C1 segment of cervical spinal cord (tissue), 14 donors: ENCODE measurements around the gene C9orf78.
"Not testable (repeated sequence)": the region's sequence is repeated elsewhere in the genome, so short reads cannot be mapped to it uniquely, and the experiment has no call there.

ENCODE experiments used
- DNase-seq, 14 donors: peaks; one replicate each; lab custom pipeline; 2025; lab: John Stamatoyannopoulos, UW

C9orf78 gene

GRCh38 chr9:129813661-129814060 is 21.4 kb downstream of the C9orf78 start:
- DNase-seq, result no peak

- DNase-seq, result no peak
These were observed 22.7 kb downstream of the C9orf78 start for GRCh38 chr9:129812385-129812784.

DNA sequence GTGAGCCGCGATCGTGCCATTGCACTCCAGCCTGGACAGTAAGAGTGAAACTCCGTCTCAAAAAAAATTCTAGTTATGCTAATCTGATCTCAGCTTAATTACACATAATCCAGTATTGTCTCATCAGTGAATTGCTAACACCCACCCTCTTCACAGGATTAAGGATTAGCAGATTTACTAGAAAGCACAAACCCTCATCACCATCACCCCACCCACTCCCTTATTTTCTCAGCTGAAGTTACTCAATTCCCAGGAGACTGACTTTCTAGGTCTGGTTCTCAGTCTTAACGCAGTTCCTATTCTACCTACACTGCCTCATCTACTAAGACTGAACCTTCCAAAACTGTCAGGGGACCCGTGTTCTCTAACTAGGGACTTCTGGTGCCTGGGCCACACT is 23.1 kb downstream of the C9orf78 start:
- DNase-seq, result no peak

- DNase-seq, result no peak
These were observed 24.3 kb downstream of the C9orf78 start for GRCh38 chr9:129810788-129811187.

GRCh38 chr9:129810116-129810515 is 25.0 kb downstream of the C9orf78 start:
- no peak for DNase-seq

GRCh38 chr9:129809346-129809745 is 25.7 kb downstream of the C9orf78 start:
- no peak for DNase-seq

DNA sequence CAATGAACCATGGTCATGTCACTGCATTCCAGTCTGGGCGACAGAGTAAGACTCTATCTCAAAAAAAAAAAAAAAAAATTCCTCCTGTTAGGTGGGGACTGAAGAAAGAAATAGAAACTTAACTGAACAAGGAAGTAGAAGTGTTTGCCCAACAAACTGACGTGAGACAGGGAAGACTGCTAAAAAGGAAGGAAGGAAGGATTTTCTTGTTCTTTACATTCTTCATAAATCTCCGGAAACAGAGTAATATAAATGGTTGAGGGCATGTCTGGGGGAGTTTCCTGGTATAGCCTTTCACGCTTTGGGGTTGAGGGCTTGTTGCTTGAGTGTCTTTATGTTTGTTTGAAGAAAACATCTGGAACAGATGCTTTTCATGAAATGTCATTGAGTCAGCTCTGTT is 29.0 kb downstream of the C9orf78 start:
- DNase-seq, result no peak

- peak in 1 of 14 donors; percentile 29 for DNase-seq
These were observed 31.4 kb downstream of the C9orf78 start for GRCh38 chr9:129803676-129804060.

- peak; percentile 43 to 92 (median 86) for DNase-seq
These were observed 32.0 kb downstream of the C9orf78 start, which contains the start of gene TOR1B for GRCh38 chr9:129802833-129803675. Gene TOR1B (plus strand): TSS chr9:129803184. CDS start chr9:129803213, 29 bp downstream.

GRCh38 chr9:129801504-129801903 is 33.6 kb downstream of the C9orf78 start:
- no peak for DNase-seq

GRCh38 chr9:129798973-129799372 is 36.1 kb downstream of the C9orf78 start:
- no peak for DNase-seq

DNA sequence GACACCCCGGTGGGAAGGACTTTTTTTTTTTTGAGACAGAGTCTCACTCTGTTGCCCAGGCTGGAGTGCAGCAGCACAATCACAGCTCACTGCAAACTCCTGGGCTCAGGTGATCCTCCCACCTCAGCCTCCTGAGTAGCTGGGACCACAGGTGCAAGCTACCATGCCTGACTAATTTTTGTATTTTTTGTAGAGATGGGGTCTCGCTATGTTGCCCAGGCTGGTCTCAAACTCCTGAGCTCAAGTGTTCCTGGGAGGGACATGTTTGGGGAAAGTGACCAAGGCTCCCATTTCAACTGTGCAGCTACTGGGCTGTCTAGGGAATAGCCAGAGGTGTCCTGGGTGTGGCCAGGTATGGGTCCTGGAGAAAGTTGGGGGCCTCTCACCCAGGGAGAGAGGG is 39.0 kb downstream of the C9orf78 start:
- DNase-seq, result not testable (repeated sequence)

GRCh38 chr9:129794549-129794948 is 40.5 kb downstream of the C9orf78 start:
- DNase-seq, result no peak

DNA sequence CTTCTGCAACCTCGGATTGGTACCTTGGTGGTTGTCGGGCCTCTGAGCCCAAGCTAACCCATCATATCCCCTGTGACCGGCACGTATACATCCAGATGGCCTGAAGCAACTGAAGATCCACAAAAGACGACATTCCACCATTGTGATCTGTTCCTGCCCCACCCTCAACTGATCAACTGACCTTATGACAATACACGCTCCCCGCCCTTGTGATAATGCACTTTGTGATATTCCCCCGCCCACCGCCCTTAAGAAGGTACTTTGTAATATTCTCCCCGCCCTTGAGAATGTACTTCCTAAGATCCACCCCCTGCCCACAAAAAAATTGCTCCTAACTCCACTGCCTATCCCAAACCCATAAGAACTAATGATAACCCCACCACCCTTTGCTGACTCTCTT is 48.6 kb downstream of the C9orf78 start:
- no peak for DNase-seq

DNA sequence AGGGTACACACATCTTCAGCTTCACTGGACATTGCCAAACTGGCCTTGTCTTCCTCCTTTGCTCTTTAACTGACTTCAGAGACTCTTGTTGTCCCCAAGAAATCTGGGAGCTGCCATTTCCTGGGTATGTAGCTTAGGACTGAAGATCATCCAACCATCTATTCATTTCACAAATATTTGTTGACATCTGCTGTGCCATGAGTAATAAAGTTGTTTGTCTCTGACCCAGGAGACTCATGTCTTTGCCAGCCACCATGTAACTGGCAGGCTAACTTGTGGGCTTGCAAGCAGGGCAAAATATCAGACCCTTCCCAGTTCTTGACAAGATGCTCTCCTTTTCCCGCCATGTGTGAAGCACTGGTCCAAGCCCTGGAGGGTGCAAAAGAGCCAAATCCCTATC is 49.2 kb downstream of the C9orf78 start:
- DNase-seq, result no peak

- not testable (repeated sequence) for DNase-seq
These were observed 50.1 kb downstream of the C9orf78 start for GRCh38 chr9:129784970-129785369.

DNA sequence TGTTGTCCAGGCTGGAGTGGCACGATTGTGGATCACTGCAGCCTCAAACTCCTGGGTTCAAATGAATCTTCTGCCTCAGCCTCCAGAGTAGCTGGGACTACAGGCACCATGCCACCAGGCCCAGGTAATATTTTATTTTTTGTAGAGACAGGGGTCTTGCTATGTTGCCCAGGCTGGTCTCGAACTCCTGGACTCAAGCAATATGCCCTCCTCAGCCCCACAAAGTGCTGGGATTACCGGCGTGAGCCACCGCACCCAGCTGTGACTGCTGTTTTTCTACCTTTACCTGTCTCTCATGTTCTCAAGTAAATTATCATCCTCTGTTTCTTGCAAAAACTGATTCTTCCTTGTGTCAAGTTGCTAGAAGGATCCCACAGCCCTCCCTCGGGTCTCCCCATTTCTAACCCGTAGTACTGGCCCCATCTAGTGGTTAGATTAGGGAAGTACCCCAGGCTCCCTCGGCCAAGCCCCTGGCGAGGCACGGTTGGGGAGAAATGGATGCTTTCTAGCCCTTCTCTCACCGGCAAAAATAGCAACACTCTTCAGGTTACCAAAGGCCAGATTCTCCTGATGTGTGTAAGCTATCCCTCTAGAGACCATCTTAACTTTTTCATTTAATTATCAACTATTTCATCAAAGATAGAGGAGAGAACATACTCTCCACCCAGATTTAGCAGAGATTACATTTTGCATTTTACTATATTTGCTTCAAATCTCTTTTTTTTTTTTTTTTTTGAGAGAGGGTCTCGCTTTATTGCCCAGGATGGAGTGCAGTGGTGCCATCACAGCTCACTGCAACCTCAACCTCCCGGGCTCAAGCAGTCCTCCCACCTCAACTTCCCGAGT is 51.3 kb downstream of the C9orf78 start:
- DNase-seq, result peak in 12 of 14 donors; percentile 3 to 48 (median 32)

DNA sequence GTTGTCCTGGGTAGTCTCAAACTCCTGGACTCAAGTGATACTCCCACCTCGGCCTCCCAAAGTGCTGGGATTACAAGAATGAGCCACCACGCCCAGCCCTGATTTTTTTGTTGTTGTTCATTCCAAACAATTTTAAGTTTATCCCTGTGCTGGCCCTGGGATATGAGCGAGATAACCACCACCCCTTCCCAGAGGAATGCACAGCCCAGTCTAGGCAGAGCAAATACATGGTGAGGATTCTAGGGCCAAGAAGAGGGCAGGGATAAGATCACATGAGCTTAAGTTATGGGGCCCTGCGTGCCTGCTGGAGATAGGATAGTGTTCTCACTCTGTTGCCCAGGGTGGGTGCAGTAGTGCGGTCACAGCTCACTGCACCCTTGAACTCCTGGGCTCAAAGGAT is 53.1 kb downstream of the C9orf78 start:
- no peak for DNase-seq

- DNase-seq, result no peak
These were observed 53.9 kb downstream of the C9orf78 start for GRCh38 chr9:129781131-129781530.

DNA sequence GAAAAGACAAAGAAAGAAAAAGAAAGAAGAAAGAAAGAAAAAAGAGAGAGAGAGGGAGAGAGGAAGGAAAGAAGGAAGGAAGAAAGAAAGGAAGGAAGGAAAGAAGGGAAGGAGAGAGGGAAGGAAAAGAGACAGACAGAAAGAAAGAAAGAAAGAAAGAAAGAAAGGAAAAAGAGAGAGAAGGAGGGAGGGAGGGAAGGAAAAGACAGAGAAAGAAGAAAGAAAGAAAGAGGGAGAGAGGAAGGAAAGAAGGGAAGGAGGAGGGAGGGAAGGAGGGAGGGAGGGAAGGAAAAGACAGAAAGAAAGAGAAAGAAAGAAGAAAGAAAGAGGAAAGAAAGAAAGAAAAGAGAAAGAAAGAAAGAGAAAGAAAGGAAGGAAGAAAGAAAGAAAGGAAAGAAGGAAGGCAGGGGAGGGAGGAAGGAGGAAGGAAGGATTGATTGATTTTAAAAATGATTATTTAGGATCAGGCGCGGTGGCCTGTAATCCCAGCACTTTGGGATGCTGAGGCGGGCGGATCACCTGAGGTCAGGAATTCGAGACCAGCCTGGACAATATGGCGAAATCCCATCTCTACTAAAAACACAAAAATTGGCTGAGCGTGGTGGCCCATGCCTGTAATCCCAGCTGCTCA is 55.4 kb downstream of the C9orf78 start:
- no peak for DNase-seq

GRCh38 chr9:129778469-129778868 is 56.6 kb downstream of the C9orf78 start:
- no peak for DNase-seq

DNA sequence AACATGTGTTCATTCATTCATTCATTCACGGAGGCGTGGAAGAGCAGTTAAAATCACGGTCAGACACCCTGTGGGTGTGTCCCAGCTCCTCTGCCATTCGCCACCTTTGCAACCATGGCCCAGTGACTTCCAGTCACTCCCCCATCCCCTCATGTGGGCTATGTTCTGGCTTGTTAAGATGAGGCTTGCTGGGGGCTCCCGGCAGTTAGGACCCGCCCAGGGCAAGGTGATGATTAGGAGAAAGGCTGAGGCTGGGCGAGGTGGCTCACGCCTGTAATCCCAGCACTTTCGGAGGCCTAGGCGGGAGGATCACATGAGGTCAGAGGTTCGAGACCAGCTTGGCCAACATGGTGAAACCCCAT is 57.3 kb downstream of the C9orf78 start:
- DNase-seq, result no peak
